HL-60/S4 treated with phorbol 12-myristate 13-acetate at 8.2 ng/mL for 4 days and 3 days (cell line): ENCODE results near the gene DIPK1A.
"Not testable (repeated sequence)": the region's sequence is repeated elsewhere in the genome, so short reads cannot be mapped to it uniquely, and the experiment has no call there.

Experiments
- in situ Hi-C: fragments of 300-500 bp; cut with MboI; formaldehyde crosslinking; loops from 2 replicates; pipeline ENCODE4 v1.15.0; 2022; ENCODE audit warnings: low sequenced_read_pairs

The DIPK1A gene

DNA sequence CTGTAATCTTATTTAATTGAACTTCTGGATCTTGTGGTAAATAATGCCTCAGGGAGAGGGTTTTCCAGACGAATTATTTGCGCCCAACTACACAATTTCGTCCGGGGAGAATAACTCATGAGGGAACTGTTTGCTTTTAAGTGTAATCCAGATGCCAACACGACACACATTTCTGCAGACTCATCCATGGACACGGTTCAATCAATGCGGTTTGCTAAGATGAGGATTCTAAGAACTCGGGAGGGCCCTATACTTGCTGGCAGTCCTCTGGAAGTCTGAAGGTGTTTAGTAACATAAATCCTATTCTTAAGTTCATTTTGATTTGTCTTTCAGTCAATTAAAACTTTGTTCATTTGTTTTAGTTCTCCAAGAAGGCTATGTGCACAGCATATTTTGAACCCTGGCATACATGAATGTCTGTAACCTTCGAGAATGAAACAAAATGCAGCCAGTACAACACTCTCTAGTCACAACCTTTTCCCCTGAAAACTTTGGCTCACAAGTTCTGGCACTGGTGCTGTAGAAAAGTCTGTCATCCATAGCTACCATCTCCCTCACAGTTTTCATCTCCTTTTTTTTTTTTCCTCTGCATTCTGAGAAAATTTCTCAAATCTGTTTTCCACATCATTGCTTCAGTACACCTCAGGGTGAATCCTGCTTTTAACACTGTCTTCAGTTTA is 38.8 kb downstream of the DIPK1A start:
- in situ Hi-C loops: no loop called here

DNA sequence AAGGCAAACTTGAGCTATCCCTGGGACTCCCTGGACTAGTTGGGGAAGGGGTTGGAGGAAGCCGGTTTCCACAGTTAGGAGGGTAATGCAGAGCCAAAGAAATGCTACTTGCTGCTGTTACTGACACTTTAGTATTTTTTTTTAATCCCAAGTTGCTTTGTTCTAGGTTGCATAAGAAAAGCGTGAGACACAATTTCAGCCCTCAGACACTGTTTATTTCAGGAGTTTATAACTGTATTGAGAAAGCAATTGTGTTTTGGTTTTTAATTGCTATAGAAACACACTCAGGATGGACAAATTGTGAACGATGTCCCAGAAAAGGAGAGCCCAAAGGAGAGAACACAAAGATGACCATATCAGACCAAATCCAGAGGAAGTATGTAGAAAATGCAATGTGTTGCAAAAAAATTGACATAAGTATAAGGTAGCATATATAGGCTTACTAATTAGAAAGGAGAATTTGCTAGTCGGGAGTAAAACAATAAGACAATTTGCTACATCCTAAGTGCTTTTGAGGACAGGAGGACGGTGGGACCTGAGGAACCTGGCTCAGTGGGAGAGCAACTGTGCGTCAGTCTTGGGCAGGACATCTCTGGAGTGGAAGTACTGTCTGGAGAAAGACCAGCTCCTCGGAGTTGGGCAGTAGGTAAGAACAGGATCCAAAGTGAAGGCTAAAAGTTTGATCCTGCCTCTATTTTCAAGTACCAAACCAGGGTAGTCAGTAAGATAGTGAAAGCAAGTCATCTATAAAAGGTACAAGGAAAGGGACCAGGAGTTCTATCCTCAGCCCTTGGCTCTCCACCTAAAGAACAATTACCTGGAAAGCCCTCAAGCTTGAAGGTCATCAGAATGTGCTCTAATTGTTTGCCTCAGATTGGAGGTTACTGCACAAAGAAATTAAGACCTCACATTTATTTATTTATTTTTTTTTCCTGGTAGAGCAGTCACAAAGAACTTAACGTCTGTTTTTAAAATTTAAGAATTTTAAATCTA is 39.9 kb downstream of the DIPK1A start:
- in situ Hi-C loops: no loop called here

DNA sequence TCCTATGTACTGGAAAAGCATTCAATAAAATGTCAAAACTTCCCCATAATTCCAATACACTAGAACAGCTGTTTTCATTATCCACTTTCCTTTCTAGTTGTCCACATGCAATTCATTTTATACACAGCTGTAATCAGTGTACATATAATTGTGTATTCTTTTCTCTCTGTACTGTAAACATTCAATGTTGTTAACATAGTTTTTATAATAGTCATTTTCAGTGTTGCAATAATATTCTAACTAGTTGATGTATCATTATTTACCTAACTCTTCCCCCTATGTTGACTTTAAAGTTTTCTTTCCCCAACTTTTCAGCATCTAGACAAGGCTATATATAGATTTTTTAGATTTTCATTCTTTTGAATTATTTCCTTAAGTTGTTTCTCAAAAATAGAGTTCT is 44.4 kb downstream of the DIPK1A start:
- in situ Hi-C loops: no loop called here

DNA sequence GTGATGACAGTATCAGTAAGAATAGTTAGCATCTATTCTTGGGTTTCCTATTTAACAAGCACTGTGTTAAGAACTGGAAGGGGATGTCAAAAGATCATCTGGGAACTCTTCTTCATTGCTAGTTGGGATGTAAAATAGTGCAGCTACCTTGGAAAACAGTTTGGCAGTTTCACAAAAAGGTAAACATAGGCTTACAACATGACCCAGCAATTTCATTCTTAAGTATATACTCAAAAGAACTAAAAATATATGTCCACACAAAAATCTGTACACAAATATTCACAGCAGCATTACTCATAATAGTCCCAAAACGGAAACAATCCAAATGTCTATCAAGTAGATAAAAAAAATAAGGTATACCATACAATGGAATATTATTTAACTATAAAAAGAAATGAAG is 45.7 kb downstream of the DIPK1A start:
- in situ Hi-C loops: no loop called here

DNA sequence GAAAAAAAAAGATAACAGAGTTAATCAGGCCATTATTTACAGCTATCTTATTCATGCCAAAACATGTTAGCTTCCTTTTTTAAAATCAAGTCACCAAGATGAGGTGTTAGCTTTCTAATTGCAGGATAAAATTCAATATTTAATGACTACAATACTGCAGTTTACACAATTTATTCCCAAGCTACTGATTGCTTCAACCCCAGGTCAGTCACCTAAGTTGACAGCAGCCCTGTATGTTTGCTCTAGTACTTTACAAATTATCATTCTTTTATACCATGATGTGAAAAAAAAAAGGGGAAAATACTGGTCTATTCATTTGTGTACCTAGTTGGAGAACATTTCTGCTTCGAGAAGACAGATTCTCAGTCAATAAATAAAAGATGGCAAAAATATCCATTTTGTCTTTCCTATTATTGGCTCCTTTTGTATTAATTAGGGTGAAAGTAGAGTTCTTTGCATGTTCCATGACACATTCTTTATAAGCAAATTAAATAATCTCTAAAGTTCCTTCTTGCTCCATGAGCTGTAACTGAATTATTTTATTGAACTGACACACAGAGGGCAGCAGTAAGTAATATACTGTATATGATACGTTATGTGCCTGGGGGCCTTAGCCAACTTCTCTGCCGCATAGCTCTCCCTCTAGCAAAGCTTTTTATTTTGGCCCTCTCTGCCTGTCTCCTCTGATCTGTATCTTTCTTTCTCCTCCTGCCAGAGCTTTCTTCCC is 48.0 kb downstream of the DIPK1A start:
- in situ Hi-C loops: no loop called here

DNA sequence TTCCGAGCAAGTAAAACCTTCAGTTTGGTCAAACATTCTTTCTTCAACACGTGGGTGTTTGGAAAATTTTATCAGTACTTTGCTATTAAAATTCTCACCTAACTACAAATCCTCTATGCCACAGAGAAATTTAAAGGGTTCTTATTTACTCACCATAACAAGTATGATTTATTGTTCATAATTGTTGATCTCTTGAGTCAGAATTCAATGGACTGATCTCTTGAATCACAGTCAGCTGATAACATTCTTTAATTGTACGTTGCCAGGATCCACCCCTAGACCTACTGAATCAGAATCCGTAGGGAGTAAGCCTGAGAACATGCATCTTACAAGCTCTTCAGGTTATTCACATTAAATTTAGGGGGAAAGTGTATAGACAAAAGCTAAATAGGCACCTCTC is 51.2 kb downstream of the DIPK1A start:
- in situ Hi-C loops: no loop called here

DNA sequence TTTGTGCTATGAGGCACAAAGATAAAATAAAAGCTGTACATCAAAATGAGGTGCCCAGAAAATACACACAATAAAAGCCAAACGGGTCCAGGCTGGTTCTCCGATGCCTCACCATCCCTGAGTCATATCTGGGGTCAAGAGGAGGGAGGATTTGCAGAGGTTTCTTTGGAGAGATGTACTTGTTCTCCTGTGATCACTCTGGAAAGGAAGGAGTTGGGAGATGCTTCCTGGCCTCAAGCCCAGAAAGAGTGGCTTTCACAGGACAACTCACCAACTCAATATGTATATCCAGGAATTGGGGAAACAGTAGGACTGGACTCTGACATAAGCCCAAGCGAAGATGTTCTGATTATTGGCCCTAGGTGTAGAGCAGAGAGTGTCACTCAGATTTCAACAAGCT is 51.9 kb downstream of the DIPK1A start:
- in situ Hi-C loops: no loop called here

DNA sequence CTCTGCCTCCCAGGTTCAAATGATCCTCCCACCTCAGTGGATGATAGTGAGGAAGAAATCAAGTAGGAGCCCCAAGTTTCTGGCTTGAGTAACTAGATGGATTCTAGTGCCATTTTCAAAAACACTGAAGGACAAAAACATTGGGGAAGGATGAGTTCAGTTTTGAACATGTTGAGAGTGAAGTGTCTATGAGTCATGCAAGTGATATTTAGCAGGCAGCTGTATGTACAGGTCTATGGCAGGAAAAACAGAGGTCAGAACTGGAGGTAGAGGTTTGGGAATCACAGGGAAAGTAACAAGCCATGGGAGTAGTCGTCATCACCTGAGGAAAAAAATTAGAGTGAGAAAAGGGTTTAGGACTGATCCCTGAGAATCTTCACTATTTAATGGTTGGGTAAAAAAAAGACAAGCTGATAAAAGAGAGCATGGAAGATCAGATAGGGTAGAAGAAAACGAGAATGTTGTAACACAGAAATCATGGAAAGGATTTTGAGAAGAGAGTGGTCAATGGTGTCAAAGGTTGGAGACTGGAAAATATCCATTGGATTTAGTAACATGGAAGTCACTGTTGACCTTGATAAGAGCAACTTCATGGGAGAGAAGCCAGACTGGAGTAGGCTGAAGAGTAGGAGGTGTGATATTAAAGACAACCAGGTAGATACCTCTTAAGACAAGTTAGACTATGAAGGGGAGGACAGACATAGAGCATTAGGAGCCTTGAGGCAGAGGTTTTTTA is 53.1 kb downstream of the DIPK1A start:
- in situ Hi-C loops: no loop called here

DNA sequence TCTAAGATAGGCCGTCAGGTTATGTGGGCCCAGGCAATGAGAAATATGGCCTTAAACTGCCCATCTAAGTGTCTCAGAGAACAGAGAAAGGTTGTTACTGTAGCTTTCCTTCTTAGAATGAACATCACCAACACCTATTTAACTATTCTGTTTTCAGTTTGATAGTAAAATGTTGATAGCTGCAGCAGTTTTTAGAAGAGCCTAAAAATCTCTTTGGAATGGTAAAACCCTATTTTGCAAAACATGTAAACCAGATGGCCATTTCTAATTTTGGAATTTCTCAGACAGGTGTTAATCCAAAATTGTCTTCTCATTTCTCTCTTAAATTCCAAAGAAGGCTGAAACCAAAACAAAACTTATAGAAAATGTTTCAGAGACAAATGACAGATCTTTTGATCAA is 57.5 kb downstream of the DIPK1A start:
- in situ Hi-C loops: no loop called here

DNA sequence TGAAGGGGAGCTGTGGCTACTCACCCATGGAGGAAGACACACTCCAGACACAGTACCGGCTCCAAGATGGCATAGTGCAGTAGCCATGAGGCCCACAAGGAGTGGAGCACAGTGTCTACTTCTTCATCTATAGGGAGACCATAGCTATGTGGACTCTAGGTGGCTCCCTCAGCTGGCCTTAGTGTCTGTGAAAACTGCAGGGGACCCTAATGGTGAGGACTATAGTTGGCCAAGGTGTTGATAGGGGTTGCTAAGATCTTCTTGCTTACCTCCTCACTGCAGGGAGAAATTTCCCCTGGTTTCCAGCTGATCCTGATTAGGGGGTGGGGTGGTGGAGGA is 58.9 kb downstream of the DIPK1A start:
- in situ Hi-C loops: no loop called here

DNA sequence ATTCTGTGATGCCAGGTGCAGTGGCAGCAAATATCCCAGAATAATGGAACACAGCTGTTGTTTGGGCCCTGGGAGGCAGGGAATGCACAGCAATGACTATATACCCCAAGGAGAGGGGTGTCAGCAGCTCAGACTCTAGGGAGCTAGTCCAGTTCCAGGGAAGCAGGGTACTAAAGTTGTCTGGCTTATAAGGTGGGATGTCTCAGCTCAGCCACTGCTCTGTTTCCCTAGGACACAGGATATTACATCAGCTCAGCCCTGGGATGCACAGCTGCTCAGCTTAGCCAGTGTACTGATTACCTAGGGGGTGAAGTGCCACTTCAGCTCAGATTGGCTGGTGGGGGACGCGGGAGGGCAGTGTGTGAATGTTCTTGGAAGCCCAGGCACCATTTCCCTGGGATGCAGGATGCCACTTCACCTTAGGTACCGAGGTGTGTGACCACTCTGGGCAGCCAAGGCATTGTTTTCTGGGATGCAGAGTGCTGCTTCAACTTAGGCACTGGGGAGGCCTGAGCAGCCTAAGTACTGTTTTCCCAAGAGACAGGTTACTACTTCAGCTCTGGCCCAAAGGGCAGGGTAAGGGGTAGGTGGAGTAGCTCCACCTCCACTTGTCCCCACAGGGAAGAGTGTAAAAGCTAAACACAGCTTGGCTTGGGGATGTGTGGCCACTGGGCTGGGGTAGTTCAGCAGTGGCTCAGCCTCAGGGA is 59.4 kb downstream of the DIPK1A start:
- in situ Hi-C loops: no loop called here

DNA sequence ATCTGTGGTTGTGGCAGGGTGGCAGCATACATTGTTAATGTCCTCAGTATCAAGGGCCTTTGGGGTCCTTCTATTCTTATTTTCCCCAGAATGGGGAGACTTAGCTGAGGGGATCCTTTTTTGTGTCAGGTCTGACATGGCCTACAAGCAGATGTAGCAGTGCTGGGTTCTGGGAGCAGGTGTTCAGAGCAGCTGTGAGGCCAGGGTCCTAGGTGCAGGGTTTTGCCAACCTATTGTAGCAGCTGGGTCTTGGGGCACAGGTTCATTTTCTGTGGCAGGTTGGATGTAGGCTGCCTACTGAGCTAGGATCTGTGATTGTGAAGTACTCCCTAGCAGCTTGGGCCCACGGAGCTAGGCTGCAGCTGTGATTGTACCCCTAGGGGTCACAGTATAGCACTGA is 60.1 kb downstream of the DIPK1A start:
- in situ Hi-C loops: no loop called here

DNA sequence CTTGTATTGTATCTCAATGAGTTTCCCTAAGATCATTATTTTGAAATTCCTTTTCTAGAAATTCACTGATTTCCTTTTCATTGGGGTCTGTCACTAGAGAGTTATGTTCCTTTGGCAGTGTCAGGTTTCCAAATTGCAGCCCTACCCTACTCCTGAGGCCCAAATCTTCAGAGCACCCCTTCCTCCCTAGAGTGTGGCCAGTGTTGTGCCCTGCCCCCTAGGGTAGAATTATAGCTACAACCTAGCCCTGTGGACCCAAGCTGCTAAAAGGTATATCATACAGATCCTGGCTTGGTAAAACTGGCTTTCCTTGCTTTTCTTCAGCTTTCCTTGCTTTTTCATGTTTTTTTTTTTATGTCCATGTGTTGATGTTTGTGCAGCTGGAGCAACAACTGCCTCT is 60.7 kb downstream of the DIPK1A start:
- in situ Hi-C loops: no loop called here

DNA sequence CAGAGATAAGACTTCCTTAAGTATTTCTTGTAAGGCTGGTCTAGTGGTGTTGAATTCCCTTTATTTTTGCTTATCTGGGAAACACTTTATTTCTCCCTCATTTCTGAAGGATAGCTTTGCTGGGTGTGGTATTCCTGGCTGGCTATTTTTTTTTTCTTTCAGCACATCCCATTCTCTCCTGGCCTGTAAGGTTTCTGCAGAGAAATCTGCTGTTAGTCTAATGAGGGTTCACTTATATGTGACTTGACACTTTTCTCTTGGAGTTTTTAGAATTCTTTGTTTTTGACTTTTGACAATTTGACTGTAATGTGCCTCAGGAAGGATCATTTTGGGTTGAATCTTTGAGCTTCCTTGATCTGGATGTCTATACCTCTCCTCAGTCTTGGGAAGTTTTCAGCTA is 61.5 kb downstream of the DIPK1A start:
- in situ Hi-C loops: no loop called here

DNA sequence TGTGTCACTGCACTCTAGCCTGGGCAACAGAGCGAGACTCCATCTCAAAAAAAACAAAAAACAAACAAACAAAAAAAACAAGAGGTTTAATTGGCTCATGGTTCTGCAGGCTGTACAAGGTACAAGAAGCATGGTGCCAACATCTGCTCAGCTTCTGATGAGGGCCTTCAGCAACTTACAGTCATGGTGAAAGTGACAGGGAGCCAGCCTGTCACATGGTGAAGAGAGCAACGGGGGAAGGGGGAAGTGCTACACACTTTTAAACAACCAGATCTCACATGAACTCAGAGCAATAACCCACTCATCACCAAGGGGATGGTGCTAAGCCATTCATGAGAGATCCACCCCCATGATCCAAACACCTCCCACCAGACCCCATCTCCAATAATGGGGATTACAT is 63.2 kb downstream of the DIPK1A start:
- in situ Hi-C loops: not testable (repeated sequence)

DNA sequence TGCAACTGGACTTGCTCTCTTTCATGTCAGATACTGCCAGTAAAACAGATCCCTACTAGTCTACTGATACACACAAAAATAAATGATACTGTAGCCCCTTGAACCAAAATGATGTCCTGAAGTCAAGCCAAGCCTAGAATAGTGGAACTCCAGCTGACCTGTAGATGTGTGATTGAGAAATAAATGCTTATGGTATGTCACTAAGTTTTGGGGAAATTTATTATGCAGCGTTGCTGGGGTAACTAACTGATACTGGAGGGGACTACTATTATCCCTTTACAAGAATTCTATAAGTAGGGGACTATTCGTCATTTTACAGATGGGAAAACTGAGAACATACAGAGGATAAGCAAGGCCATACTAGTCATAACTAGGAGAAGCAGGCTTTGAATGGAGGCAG is 73.8 kb downstream of the DIPK1A start:
- in situ Hi-C loops: no loop called here

DNA sequence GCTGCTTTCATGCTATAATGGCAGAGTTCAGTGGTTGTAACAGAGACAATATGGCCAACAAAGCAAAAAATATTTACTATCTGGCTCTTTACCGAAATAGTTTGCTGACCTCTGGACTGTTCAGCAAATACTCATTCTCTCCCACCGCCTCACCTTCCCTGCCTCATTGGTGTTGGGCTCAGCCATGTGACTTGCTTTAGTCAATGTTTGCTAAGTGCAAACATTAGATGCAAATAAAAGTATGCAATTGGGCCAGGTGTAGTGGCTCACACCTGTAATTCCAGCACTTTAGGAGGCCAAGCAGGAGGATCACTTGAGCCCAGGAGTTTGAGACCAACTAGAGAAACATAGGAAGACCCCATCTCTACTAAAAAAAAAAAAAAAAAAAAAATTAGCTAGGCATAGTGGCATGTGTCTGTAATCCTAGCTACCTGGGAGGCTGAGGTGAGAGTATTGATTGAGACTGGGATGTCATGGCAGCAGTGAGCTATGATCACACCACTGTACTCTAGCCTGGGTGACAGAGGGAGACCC is 74.3 kb downstream of the DIPK1A start:
- in situ Hi-C loops: no loop called here

DNA sequence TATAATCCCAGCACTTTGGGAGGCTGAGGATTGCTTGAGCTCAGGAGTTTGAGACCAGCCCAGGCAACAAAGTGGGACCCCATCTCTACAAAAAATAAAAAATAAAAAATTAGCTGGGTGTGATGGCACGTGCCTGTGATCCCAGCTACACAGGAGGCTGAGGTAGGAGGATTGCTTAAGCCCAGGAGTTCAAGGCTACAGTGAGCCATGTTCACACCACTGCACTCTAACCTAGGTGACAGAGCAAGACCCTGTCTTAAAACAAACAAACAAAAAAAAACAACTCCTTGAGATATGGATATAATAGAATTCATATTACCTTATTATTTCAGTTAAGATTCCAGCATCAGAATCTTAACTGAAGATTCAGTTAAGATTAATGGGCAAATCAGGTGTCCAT is 77.1 kb downstream of the DIPK1A start:
- in situ Hi-C loops: no loop called here

DNA sequence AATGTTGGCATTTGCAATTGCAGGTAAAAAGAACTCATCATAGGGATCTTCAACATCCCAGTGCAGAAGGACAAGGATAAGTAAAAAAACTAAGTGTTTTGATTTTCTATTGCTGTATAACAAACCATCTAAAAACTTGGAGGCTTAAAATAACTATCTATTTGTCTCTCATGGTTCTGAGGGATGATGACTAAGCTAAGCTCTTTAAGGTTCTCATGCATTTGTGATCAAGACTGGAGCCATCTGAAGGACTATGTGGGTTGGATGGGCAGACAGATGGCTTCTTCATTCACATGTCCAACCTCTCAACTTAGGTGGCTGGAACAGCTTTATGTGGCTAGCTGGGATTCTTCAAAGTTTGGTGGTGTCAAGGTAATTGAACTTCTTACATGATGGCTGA is 78.0 kb downstream of the DIPK1A start:
- in situ Hi-C loops: no loop called here

DNA sequence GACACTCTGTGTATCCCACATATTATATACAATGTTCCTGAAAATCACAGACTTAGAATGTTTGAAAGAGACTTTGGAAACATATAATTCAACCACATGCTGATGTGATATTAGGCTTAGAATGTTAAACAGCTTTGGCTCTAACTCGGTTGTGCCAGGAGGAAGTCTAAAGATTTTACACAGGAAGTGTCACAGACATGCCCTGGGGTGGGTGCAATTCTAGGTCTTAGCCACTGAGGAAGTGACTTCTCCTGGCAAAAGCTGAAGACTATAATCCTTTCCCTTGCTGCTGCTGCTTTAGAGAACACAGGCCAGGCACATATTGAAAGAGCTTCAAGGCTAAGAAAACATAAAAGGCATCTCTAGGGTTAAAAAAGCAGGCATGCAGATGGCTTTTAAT is 78.4 kb downstream of the DIPK1A start:
- in situ Hi-C loops: no loop called here
